ENCODE measurements around the gene SP9.
A peak's percentile ranks its signal among the peaks of the same experiment; 100 is the strongest.
"Not testable (repeated sequence)": the region's sequence is repeated elsewhere in the genome, so short reads cannot be mapped to it uniquely, and the experiment has no call there.

The SP9 gene

GRCh38 chr2:174344716-174345461 lies 10.1 kb downstream of the SP9 start:
- peak; percentile 49 for DNase-seq

- no peak for DNase-seq
Observed at GRCh38 chr2:174350018-174350417, 15.3 kb downstream of the SP9 start.

GRCh38 chr2:174350593-174351181 lies 15.9 kb downstream of the SP9 start:
- no peak for DNase-seq

- no peak for DNase-seq
Observed at GRCh38 chr2:174353004-174353403, 18.2 kb downstream of the SP9 start.

- no peak for DNase-seq
Observed at GRCh38 chr2:174356347-174356746, 21.6 kb downstream of the SP9 start.

GRCh38 chr2:174359663-174360062 lies 24.9 kb downstream of the SP9 start:
- DNase-seq, result not testable (repeated sequence)

- no peak for DNase-seq
Observed at GRCh38 chr2:174362949-174363348, 28.2 kb downstream of the SP9 start.

GRCh38 chr2:174363492-174364225 lies 28.9 kb downstream of the SP9 start:
- not testable (repeated sequence) for DNase-seq

- DNase-seq, result no peak
Observed at GRCh38 chr2:174364628-174365027, 29.9 kb downstream of the SP9 start.

- no peak for DNase-seq
Observed at GRCh38 chr2:174365571-174365970, 30.8 kb downstream of the SP9 start.

GRCh38 chr2:174368691-174369090 lies 33.9 kb downstream of the SP9 start:
- no peak for DNase-seq

- DNase-seq, result no peak
Observed at GRCh38 chr2:174376967-174377366, 42.2 kb downstream of the SP9 start.

GRCh38 chr2:174383796-174384195 lies 49.0 kb downstream of the SP9 start:
- no peak for DNase-seq

- no peak for DNase-seq
Observed at GRCh38 chr2:174385201-174385600, 50.4 kb downstream of the SP9 start.

All from fibroblast of skin of abdomen (primary cell).